GM12875 (cell line): ENCODE results near the gene OGFOD2.

Experiments used
- H3K4me3 ChIP-seq: one replicate; pipeline ENCODE4 v1.5.1; 2011; ENCODE audit warnings: low read depth, low read length, control low read depth
- CTCF ChIP-seq: IDR thresholded peaks from 2 replicates; pipeline ENCODE4 v1.5.1; 2011; ENCODE audit warnings: low read depth, mild to moderate bottlenecking, control low read depth, inconsistent platforms, low read length, moderate library complexity, borderline replicate concordance; ENCODE audit not compliant: insufficient read depth

Gene OGFOD2

DNA sequence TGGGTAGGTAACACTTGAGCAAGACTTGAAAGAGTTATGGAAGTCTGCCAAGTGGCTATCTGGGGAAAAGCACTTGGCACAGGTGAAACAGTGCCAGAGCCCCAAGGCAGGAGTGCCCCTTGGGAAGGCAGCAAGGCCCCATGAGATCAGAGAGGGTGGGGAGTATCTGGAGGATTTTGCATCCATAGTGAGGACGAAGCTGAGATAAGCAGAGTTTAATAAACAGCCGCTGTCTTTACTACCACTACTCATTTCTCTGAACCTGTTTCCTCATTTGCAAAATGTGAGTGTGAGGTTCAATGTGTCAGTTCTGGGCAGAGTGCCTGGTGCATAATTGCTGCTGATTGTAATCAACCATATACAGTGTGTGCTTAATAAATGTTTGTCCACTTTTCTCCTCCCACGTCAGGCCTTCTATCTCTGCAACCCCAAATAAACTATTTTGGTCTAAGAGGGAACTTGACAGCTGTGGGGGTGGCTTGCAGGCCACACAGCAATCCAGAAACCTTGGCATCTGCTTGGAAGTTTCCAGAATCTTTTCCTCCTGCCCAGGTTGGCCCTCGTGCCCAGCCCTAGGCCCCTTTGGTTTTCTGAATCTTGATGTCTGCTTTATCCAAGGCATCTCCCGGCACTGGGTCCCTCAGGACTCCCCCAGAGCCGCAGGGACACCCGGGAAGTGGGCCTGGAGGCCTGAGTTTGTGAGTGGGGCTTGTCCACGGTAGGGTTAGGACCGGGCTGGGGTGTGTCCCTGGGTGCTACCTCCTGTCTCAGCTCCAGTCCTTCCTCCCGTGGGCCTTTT lies 13.3 kb upstream of the OGFOD2 start:
- TF ChIP-seq CTCF = no peak
- no peak overlapping the region for H3K4me3 ChIP-seq

DNA sequence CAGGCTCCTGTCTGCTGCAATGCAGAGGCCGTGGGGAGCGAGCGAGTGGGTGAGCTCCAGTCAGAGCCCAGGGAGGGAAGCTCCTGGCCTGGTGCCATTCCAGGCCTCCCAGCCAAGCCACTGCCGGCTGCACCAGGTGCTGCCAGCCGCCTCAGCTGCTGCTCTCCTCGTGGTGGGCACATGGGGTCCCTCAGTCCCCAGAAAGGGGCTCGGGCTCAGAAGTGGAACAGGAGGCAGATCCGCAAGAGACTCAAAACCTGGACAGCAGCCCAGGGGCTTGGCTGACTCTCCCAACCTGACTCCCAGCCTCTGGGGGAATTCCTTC lies 11.1 kb upstream of the OGFOD2 start:
- no peak overlapping the region for H3K4me3 ChIP-seq
- no peak for TF ChIP-seq CTCF

DNA sequence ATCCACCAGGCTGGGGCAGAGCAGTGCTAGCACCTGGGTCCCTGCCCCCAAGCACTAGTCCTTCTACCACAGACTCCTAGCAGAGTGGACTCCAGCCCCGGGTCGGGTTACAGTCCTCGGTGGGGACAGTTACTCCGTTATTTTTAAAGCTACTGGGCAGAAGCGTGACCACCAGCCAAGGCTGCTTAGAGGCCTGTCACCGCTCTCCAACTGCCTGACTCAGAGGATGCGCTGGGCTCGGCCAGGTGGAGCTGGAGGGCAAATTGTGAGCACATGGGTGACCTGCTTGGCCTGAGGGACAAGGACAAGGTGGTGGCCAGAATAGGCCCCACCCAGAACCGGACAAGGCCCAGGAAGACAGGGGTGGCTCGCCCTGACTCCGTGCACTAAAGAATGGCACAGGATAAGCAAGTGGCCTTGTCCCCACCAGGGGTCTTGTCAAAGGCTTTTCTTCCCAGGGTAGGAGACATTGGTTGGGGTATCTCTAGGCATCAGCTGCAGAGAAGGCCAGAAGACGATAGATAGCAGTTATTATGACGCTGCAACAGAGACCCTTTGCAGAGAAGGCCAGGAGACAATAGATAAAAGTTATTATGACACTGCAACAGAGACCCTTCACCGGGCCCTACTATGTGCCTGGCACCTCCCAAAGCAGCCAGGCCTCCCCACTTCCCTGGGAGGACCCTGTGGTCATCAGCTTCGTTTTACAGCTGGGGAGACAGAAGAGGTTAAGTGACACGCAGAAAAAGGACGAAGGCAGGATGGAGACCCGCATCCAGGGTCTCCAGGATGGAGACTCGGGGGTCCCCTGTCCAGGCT lies 10.4 kb upstream of the OGFOD2 start:
- H3K4me3 ChIP-seq = no peak overlapping the region
- no peak for TF ChIP-seq CTCF

- TF ChIP-seq CTCF = no peak
- H3K4me3 ChIP-seq = no peak overlapping the region
Measured at GRCh38 chr12:122965321-122965751, 9.7 kb upstream of the OGFOD2 start.

- peak within 1 kb of the TSS; percentile 27 for H3K4me3 ChIP-seq
- TF ChIP-seq CTCF = no peak
Measured at GRCh38 chr12:122965851-122966742, 8.9 kb upstream of the OGFOD2 start, which contains the start of gene ABCB9. ABCB9 (minus strand) TSS chr12:122966463; CDS start chr12:122960235, 6,228 bp downstream.

DNA sequence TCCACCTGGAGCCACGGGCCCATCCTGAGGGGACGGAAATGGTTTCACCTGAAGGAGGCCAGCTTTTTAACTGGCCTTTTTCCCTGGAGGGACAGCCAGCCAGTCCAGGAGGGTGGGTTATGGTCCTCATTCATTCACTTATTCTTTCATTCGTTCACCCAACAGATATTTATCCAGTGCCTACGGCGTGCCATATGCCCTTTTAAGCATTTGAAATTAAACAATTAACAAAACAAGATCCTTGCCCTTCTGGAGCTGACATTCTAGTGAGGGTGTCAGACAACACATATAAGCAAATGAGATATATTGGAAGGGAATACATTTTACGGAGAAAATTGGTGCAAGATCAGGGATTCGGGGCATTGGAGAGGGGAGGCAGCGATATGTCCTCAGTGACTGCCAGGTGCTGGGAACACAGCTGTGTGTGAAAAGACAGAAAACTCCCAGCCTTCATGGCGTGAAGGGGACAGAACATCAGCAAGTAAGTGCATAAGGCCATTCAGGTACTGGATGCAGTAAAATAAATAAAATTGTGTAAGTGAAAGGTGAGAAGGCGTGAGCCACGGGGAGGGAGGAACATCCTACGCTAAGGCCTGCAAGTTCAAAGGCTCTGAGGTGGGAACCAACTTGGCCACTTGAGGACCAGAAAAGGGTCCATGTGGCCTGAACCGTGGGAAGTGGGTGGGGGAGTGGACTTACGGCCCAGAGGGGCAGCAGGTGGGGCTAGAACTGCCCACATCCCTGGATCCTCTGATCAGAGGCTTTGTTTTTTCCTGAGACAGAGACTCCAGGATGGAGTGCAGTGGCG lies 8.1 kb upstream of the OGFOD2 start:
- H3K4me3 ChIP-seq = no peak overlapping the region
- TF ChIP-seq CTCF = no peak
